Measurements from ENCODE around the gene PPP6R2.

The PPP6R2 gene

GRCh38 chr22:50346470-50346869 lies 3.3 kb downstream of the PPP6R2 start:
- H3K27ac ChIP-seq (ENCODE audit: poor library complexity, severe bottlenecking) = no peak overlapping the region
- DNase-seq (ENCODE audit: low spot score) = no peak
- peaks cover 9% of the 10 kb centered on the region for H3K36me3 ChIP-seq (ENCODE audit: low read depth)
- no peak for ATAC-seq (ENCODE audit: low read depth)
- TF ChIP-seq CTCF (IDR thresholded peaks at IDR 0.05; ENCODE audit: poor library complexity, severe bottlenecking) = no peak
- H3K4me3 ChIP-seq (ENCODE audit: severe bottlenecking) = no peak overlapping the region
- no peaks in the 10 kb centered on the region for H3K27me3 ChIP-seq (ENCODE audit: insufficient read depth, poor library complexity, severe bottlenecking)
- H3K9me3 ChIP-seq (ENCODE audit: severe bottlenecking) = no peaks in the 10 kb centered on the region
- no peaks in the 10 kb centered on the region for H3K4me1 ChIP-seq (ENCODE audit: insufficient read depth, poor library complexity, severe bottlenecking)

GRCh38 chr22:50347157-50347556 lies 4.0 kb downstream of the PPP6R2 start:
- H3K4me3 ChIP-seq (ENCODE audit: severe bottlenecking) = no peak overlapping the region
- H3K27ac ChIP-seq (ENCODE audit: poor library complexity, severe bottlenecking) = no peak overlapping the region
- TF ChIP-seq CTCF (IDR thresholded peaks at IDR 0.05; ENCODE audit: poor library complexity, severe bottlenecking) = no peak
- no peaks in the 10 kb centered on the region for H3K9me3 ChIP-seq (ENCODE audit: severe bottlenecking)
- no peaks in the 10 kb centered on the region for H3K27me3 ChIP-seq (ENCODE audit: insufficient read depth, poor library complexity, severe bottlenecking)
- ATAC-seq (ENCODE audit: low read depth) (no peak), DNase-seq (ENCODE audit: low spot score) (no peak)
- peaks cover 11% of the 10 kb centered on the region for H3K36me3 ChIP-seq (ENCODE audit: low read depth)
- no peaks in the 10 kb centered on the region for H3K4me1 ChIP-seq (ENCODE audit: insufficient read depth, poor library complexity, severe bottlenecking)

GRCh38 chr22:50348058-50348457 lies 4.9 kb downstream of the PPP6R2 start:
- Histone ChIP-seq H3K4me1 (ENCODE audit: insufficient read depth, poor library complexity, severe bottlenecking) (no peaks in the 10 kb centered on the region), H3K27me3 (ENCODE audit: insufficient read depth, poor library complexity, severe bottlenecking) (no peaks in the 10 kb centered on the region), H3K4me3 (ENCODE audit: severe bottlenecking) (no peak overlapping the region), H3K27ac (ENCODE audit: poor library complexity, severe bottlenecking) (no peak overlapping the region), H3K36me3 (ENCODE audit: low read depth) (peaks cover 13% of the 10 kb centered on the region), H3K9me3 (ENCODE audit: severe bottlenecking) (no peaks in the 10 kb centered on the region)
- no peak for TF ChIP-seq CTCF (IDR thresholded peaks at IDR 0.05; ENCODE audit: poor library complexity, severe bottlenecking)
- DNase-seq (ENCODE audit: low spot score) (no peak), ATAC-seq (ENCODE audit: low read depth) (no peak)

GRCh38 chr22:50356186-50356585 lies 13.1 kb downstream of the PPP6R2 start:
- Histone ChIP-seq H3K4me3 (ENCODE audit: severe bottlenecking) (no peak overlapping the region), H3K27ac (ENCODE audit: poor library complexity, severe bottlenecking) (no peak overlapping the region), H3K36me3 (ENCODE audit: low read depth) (peaks cover 18% of the 10 kb centered on the region; the same call in 1 of the 2 replicates), H3K27me3 (ENCODE audit: insufficient read depth, poor library complexity, severe bottlenecking) (no peaks in the 10 kb centered on the region), H3K9me3 (ENCODE audit: severe bottlenecking) (no peaks in the 10 kb centered on the region), H3K4me1 (ENCODE audit: insufficient read depth, poor library complexity, severe bottlenecking) (no peaks in the 10 kb centered on the region)
- DNase-seq (ENCODE audit: low spot score) (no peak), ATAC-seq (ENCODE audit: low read depth) (no peak)
- no peak for TF ChIP-seq CTCF (IDR thresholded peaks at IDR 0.05; ENCODE audit: poor library complexity, severe bottlenecking)

- peaks cover 15% of the 10 kb centered on the region; the same call in 1 of the 2 replicates for H3K36me3 ChIP-seq (ENCODE audit: low read depth)
- no peak for TF ChIP-seq CTCF (IDR thresholded peaks at IDR 0.05; ENCODE audit: poor library complexity, severe bottlenecking)
- no peaks in the 10 kb centered on the region for H3K27me3 ChIP-seq (ENCODE audit: insufficient read depth, poor library complexity, severe bottlenecking)
- no peak for DNase-seq (ENCODE audit: low spot score)
- H3K4me1 ChIP-seq (ENCODE audit: insufficient read depth, poor library complexity, severe bottlenecking) = no peaks in the 10 kb centered on the region
- no peak overlapping the region for H3K27ac ChIP-seq (ENCODE audit: poor library complexity, severe bottlenecking)
- ATAC-seq (ENCODE audit: low read depth) = no peak
- H3K9me3 ChIP-seq (ENCODE audit: severe bottlenecking) = no peaks in the 10 kb centered on the region
- H3K4me3 ChIP-seq (ENCODE audit: severe bottlenecking) = no peak overlapping the region
These were observed 14.1 kb downstream of the PPP6R2 start for GRCh38 chr22:50357222-50357621.

All from RWPE2 (cell line).